ENCODE results near the gene IFIT2. TPM values are rescaled to one million over a fixed set of nuclear protein-coding genes. Genes with fewer than 3 reads are reported as not detected.
"Not testable (repeated sequence)": the region's sequence is repeated elsewhere in the genome, so short reads cannot be mapped to it uniquely, and the experiment has no call there.

IFIT2 gene
- total RNA-seq, 4 donors from 2014 or later = 0.41 to 2.1 (median 0.78) TPM

GRCh38 chr10:89281606-89282395 is 20.0 kb upstream of the IFIT2 start:
- H3K4me1 ChIP-seq = peaks cover 9 to 39% of the 10 kb centered on the region in 2 donors
- no peak overlapping the region for H3K27ac ChIP-seq
- TF ChIP-seq POLR2A (IDR thresholded peaks at IDR 0.05) (no peak), CTCF (IDR thresholded peaks at IDR 0.05 in 4 of 5, conservative IDR thresholded peaks at IDR 0.05 in 1 of 5) (no peak)
- intact Hi-C loops (cut with DNase I; ENCODE audit: low total_unique reads) = no loop called here
- no peak overlapping the region for H3K4me3 ChIP-seq
- ATAC-seq (no peak), DNase-seq (no peak)
- in situ Hi-C loops (cut with MboI; ENCODE audit: low sequenced_read_pairs in 4 of 4) = loop anchor here in 1 of 4 donors (25.0 kb wide), 1 partner anchor 106 kb away; the partner anchor contains the start of genes IFIT1 and IFIT1B
- no peaks in the 10 kb centered on the region for H3K27me3 ChIP-seq
- no peaks in the 10 kb centered on the region for H3K36me3 ChIP-seq
- H3K9me3 ChIP-seq = no peaks in the 10 kb centered on the region

GRCh38 chr10:89283025-89283935 is 18.6 kb upstream of the IFIT2 start:
- DNase-seq = no peak
- in situ Hi-C loops (cut with MboI; ENCODE audit: low sequenced_read_pairs in 4 of 4) = loop anchor here in 1 of 4 donors (25.0 kb wide), 1 partner anchor 104 kb away; the partner anchor contains the start of genes IFIT1 and IFIT1B
- TF ChIP-seq POLR2A (IDR thresholded peaks at IDR 0.05) (no peak), CTCF (IDR thresholded peaks at IDR 0.05 in 4 of 5, conservative IDR thresholded peaks at IDR 0.05 in 1 of 5) (no peak)
- intact Hi-C loops (cut with DNase I; ENCODE audit: low total_unique reads) = no loop called here
- Histone ChIP-seq H3K9me3 (no peaks in the 10 kb centered on the region), H3K4me3 (peak overlapping the region in 3 of 4 donors; percentile 18 to 39 (median 22)), H3K27ac (peak overlapping the region; percentile 55 to 71 (median 67)), H3K27me3 (no peaks in the 10 kb centered on the region), H3K36me3 (no peaks in the 10 kb centered on the region), H3K4me1 (peaks cover 8 to 30% of the 10 kb centered on the region in 2 donors)
- ATAC-seq = peak in 1 of 2 donors; percentile 44

GRCh38 chr10:89283936-89284475 is 17.8 kb upstream of the IFIT2 start:
- H3K27me3 ChIP-seq = no peaks in the 10 kb centered on the region
- peaks cover 4 to 27% of the 10 kb centered on the region in 2 donors for H3K4me1 ChIP-seq
- no peaks in the 10 kb centered on the region for H3K9me3 ChIP-seq
- H3K4me3 ChIP-seq = peak overlapping the region in 3 of 4 donors; percentile 18 to 39 (median 22)
- DNase-seq (peak; percentile 44 to 46), ATAC-seq (peak; percentile 87 to 88)
- H3K27ac ChIP-seq = peak overlapping the region; percentile 55 to 71 (median 67)
- no peaks in the 10 kb centered on the region for H3K36me3 ChIP-seq
- intact Hi-C loops (cut with DNase I; ENCODE audit: low total_unique reads) = no loop called here
- no peak for TF ChIP-seq CTCF (IDR thresholded peaks at IDR 0.05 in 4 of 5, conservative IDR thresholded peaks at IDR 0.05 in 1 of 5)
- TF ChIP-seq POLR2A (IDR thresholded peaks at IDR 0.05) = peak; percentile 12 to 29
- in situ Hi-C loops (cut with MboI; ENCODE audit: low sequenced_read_pairs in 4 of 4) = loop anchor here in 1 of 4 donors (25.0 kb wide), 1 partner anchor 103 kb away; the partner anchor contains the start of genes IFIT1 and IFIT1B

GRCh38 chr10:89284711-89285110 is 17.1 kb upstream of the IFIT2 start:
- ATAC-seq; H3K27me3 ChIP-seq; H3K4me3 ChIP-seq; H3K9me3 ChIP-seq; H3K36me3 ChIP-seq; intact Hi-C loops (cut with DNase I; ENCODE audit: low total_unique reads); DNase-seq: not testable (repeated sequence)
- peaks cover 4 to 20% of the 10 kb centered on the region in 2 donors for H3K4me1 ChIP-seq
- peak overlapping the region in 3 of 4 donors; percentile 55 to 71 (median 67) for H3K27ac ChIP-seq
- in situ Hi-C loops (cut with MboI; ENCODE audit: low sequenced_read_pairs in 4 of 4) = loop anchor here in 1 of 4 donors (25.0 kb wide), 1 partner anchor 103 kb away; the partner anchor contains the start of genes IFIT1 and IFIT1B

- H3K4me1 ChIP-seq = peaks cover 4 to 17% of the 10 kb centered on the region in 2 donors
- H3K27me3 ChIP-seq; H3K4me3 ChIP-seq; H3K9me3 ChIP-seq; H3K27ac ChIP-seq; H3K36me3 ChIP-seq; intact Hi-C loops (cut with DNase I; ENCODE audit: low total_unique reads); ATAC-seq; DNase-seq: not testable (repeated sequence)
- in situ Hi-C loops (cut with MboI; ENCODE audit: low sequenced_read_pairs in 4 of 4) = loop anchor here in 1 of 4 donors (25.0 kb wide), 1 partner anchor 102 kb away; the partner anchor contains the start of genes IFIT1 and IFIT1B
These were observed 16.5 kb upstream of the IFIT2 start for GRCh38 chr10:89285303-89285702.

Measured in gastrocnemius medialis (tissue), 4 donors.